Nephron progenitor cell (in vitro differentiated cells): Measurements from ENCODE around the gene SOX4.

Experiments
- DNase-seq: peaks from one replicate; pipeline ENCODE4 v3.0.0; 2021
- H3K27ac Mint-ChIP-seq: 2 replicates; pipeline ENCODE4 v1.8.0; 2021; ENCODE audit warnings: mild to moderate bottlenecking, moderate library complexity, mixed read lengths
- H3K27me3 Mint-ChIP-seq: 2 replicates; pipeline ENCODE4 v1.8.0; 2021; ENCODE audit warnings: mild to moderate bottlenecking, low read depth, mixed read lengths; ENCODE audit not compliant: poor library complexity
- H3K36me3 Mint-ChIP-seq: 2 replicates; pipeline ENCODE4 v1.8.0; 2021; ENCODE audit warnings: low read depth, mixed read lengths
- H3K4me1 Mint-ChIP-seq: 2 replicates; pipeline ENCODE4 v1.8.0; 2021; ENCODE audit warnings: mixed read lengths
- H3K4me3 Mint-ChIP-seq: 2 replicates; pipeline ENCODE4 v1.8.0; 2021; ENCODE audit warnings: mild to moderate bottlenecking, moderate library complexity, mixed read lengths
- H3K9me3 Mint-ChIP-seq: 2 replicates; pipeline ENCODE4 v1.8.0; 2021; ENCODE audit warnings: mild to moderate bottlenecking, moderate library complexity, mixed read lengths
- TF ChIP-seq, protein P1 (sequence below): fragments of 200-600 bp; sonication (generic); IDR thresholded peaks from 2 replicates; pipeline ENCODE4 v1.5.0; 2021; ENCODE audit warnings: antibody characterized with exemption

The SOX4 gene

GRCh38 chr6:21586740-21587178 lies 6.8 kb upstream of the SOX4 start:
- TF ChIP-seq, protein P1, sequence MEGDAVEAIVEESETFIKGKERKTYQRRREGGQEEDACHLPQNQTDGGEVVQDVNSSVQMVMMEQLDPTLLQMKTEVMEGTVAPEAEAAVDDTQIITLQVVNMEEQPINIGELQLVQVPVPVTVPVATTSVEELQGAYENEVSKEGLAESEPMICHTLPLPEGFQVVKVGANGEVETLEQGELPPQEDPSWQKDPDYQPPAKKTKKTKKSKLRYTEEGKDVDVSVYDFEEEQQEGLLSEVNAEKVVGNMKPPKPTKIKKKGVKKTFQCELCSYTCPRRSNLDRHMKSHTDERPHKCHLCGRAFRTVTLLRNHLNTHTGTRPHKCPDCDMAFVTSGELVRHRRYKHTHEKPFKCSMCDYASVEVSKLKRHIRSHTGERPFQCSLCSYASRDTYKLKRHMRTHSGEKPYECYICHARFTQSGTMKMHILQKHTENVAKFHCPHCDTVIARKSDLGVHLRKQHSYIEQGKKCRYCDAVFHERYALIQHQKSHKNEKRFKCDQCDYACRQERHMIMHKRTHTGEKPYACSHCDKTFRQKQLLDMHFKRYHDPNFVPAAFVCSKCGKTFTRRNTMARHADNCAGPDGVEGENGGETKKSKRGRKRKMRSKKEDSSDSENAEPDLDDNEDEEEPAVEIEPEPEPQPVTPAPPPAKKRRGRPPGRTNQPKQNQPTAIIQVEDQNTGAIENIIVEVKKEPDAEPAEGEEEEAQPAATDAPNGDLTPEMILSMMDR = no peak
- H3K27me3 Mint-ChIP-seq = peaks cover 9% of the 10 kb centered on the region
- DNase-seq = no peak
- peaks cover 35% of the 10 kb centered on the region for H3K9me3 Mint-ChIP-seq
- H3K27ac Mint-ChIP-seq = peak overlapping the region; percentile 45
- peaks cover 23% of the 10 kb centered on the region for H3K4me1 Mint-ChIP-seq
- peaks cover 26% of the 10 kb centered on the region for H3K36me3 Mint-ChIP-seq
- H3K4me3 Mint-ChIP-seq = peak overlapping the region; percentile 98

DNA sequence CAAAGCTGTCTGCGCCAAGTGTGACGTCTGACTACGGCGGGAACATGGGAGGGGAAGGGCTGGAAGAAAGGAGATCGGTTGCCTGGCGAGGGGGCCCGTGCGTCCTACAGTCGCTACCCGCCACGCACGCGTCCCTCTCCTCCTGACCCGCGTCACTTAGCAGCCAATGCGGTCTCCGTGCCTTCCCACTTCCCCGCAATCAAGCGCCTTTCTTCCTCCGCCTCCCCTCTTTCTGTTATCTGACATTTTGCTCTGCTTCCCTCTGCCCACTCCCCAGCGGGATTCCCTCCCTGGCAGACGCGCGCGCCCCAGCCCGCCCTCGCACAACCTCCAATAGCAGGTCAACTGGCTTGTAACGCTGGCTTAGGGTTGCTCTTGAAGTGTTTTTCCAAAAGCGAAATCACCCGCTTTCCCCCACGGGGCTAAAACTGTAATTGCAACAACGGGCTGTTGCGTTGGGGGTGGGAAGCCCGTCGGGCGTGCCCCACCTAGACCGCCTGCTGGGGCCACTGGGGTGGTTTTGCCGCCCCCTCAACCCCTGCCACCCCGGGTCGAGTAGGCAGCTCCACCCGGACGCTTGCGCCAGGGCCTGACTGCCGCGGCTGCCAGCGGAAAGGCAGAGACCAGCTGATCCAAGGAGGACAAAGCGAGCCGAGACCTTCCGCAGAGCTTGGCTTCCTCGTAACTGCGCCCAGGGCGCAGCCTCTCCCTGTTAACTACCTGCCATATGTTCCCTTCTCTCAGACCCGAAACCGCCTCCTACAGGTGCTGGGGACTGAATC lies 6.2 kb upstream of the SOX4 start:
- Mint-ChIP-seq H3K27ac (peak overlapping the region; percentile 96), H3K9me3 (peaks cover 29% of the 10 kb centered on the region), H3K27me3 (peaks cover 9% of the 10 kb centered on the region), H3K4me1 (peaks cover 24% of the 10 kb centered on the region), H3K36me3 (peaks cover 20% of the 10 kb centered on the region), H3K4me3 (peak overlapping the region; percentile 98)
- DNase-seq = peak; percentile 66
- TF ChIP-seq, protein P1 = no peak

DNA sequence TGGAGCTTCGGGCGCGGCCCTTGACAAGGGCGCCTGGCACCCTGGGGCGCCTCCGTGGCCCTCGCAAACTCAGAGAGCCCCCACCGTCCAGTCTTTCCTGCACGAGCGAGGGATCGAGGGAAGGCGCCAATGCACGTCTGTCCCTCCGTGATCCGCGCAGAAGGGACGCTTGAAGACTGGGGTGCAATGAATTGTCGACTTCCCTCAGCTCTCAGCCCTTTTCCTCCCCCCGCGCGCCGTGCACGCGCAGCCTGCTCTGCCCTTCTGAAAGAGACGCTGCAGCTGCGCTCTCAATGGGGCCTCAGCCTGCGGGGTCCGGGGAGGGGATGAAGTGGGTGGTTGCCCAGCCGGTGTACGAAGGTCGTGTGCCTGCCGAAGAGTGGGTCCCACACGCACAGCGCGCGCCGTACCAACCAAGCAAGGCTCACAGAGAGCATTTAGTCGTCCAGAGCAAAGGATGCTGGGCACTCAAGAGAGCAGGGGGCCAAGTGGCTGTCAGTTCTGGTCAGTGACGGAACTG lies 5.5 kb upstream of the SOX4 start:
- Mint-ChIP-seq H3K27ac (peak overlapping the region; percentile 96), H3K4me3 (peak overlapping the region; percentile 98), H3K4me1 (peaks cover 28% of the 10 kb centered on the region), H3K27me3 (peaks cover 5% of the 10 kb centered on the region), H3K9me3 (peaks cover 22% of the 10 kb centered on the region), H3K36me3 (peaks cover 13% of the 10 kb centered on the region)
- peak; percentile 72 for DNase-seq
- TF ChIP-seq, protein P1 = no peak

DNA sequence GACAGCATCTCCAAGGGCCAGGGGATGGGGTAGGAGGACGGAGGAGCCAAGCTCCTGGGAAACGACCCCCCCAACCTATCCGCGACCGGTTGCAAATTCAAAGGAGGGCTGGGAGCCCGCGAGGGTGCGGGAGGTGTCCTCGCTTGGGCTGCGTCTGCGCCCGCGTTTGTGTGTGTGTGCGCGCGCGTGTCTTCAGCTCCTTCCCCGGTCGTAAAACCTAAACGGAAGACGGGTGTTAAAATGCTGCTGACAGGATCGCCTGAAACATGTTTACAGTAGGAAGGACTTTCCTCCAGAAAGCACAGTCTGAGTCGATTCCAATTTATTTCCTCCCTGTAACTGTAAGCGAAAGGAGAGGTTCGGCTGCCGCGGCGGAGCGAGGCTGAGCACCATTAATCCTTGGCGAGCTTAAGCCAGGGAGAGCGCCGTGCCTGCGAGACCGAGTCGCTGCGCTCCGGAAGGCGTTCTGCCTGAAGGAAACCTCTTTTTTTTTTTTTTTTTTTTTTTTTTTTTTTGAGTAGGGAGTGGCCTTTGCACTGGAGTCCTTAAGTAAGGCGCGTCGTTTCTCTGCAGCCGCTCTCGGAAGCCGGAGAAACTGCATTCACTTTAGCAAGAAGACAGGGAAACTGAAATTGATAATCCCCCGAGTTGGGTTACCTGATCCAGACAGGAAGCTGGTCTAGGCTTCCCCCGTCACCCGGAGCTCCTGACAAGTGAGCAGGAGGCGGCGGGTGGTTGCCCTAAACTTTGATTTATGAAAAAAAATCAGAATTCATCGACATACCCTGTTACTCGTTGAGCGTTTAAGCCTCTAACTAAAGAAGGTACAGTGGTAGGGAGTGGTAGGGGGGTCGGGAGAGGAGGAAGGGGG lies 4.8 kb upstream of the SOX4 start:
- peak; percentile 69 for DNase-seq
- Mint-ChIP-seq H3K36me3 (peaks cover 10% of the 10 kb centered on the region), H3K27ac (peak overlapping the region; percentile 96), H3K4me3 (peak overlapping the region; percentile 98), H3K4me1 (peaks cover 28% of the 10 kb centered on the region), H3K9me3 (peaks cover 17% of the 10 kb centered on the region), H3K27me3 (peaks cover 5% of the 10 kb centered on the region)
- TF ChIP-seq, protein P1 = no peak

GRCh38 chr6:21589352-21590345 lies 3.9 kb upstream of the SOX4 start:
- Mint-ChIP-seq H3K36me3 (peaks cover 5% of the 10 kb centered on the region), H3K27ac (peak overlapping the region; percentile 96), H3K4me3 (peak overlapping the region; percentile 98), H3K27me3 (peaks cover 5% of the 10 kb centered on the region), H3K4me1 (peaks cover 28% of the 10 kb centered on the region), H3K9me3 (peaks cover 8% of the 10 kb centered on the region)
- DNase-seq = peak; percentile 93
- TF ChIP-seq, protein P1 = peak; percentile 85
